GM21737 (cell line): ENCODE results near the gene RABEP2.
"Not testable (repeated sequence)": the region's sequence is repeated elsewhere in the genome, so short reads cannot be mapped to it uniquely, and the experiment has no call there.

Source experiments
- ATAC-seq: cut with Tn5 transposase; IDR thresholded peaks from one replicate; pipeline ENCODE4 v1.9.1; 2021; ENCODE audit warnings: mild to moderate bottlenecking, moderate library complexity; ENCODE audit not compliant: unreplicated experiment

Gene RABEP2, protein sequence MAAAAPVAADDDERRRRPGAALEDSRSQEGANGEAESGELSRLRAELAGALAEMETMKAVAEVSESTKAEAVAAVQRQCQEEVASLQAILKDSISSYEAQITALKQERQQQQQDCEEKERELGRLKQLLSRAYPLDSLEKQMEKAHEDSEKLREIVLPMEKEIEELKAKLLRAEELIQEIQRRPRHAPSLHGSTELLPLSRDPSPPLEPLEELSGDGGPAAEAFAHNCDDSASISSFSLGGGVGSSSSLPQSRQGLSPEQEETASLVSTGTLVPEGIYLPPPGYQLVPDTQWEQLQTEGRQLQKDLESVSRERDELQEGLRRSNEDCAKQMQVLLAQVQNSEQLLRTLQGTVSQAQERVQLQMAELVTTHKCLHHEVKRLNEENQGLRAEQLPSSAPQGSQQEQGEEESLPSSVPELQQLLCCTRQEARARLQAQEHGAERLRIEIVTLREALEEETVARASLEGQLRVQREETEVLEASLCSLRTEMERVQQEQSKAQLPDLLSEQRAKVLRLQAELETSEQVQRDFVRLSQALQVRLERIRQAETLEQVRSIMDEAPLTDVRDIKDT

DNA sequence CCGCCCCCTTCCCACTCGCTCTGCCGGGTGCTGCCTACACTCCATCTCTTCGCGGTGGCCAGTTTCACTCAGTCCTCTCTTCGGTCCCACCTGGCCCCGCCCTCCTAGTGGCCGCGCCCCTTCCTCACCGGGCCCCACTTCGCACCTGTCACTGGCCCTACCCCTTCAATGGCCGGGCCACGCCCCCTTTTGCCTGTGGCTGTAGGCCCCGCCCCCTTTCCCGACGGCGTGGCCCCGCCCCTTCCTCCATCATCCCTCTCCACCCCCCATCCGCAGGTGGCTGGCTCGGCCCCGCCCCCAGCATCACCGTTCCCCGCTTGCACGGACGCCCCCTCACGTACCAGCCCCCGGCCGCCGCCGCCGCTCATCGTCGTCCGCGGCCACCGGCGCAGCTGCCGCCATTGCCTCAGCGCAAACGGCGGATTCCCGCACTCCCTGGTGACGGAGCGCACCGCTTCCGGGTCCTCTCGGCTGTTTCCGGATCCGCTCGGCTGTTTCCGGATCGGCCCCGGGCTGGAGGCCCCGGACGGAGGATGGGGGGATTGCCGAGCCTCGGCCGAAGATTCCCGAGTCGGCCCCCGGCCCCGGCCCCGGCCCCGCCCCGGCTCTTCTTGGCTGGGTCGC lies at the start of gene RABEP2:
RABEP2 (minus strand) TSS at position 477 of the 624 bp plus-strand sequence; CDS start at position 402, 75 bp downstream.
- peak; percentile 58 for ATAC-seq

DNA sequence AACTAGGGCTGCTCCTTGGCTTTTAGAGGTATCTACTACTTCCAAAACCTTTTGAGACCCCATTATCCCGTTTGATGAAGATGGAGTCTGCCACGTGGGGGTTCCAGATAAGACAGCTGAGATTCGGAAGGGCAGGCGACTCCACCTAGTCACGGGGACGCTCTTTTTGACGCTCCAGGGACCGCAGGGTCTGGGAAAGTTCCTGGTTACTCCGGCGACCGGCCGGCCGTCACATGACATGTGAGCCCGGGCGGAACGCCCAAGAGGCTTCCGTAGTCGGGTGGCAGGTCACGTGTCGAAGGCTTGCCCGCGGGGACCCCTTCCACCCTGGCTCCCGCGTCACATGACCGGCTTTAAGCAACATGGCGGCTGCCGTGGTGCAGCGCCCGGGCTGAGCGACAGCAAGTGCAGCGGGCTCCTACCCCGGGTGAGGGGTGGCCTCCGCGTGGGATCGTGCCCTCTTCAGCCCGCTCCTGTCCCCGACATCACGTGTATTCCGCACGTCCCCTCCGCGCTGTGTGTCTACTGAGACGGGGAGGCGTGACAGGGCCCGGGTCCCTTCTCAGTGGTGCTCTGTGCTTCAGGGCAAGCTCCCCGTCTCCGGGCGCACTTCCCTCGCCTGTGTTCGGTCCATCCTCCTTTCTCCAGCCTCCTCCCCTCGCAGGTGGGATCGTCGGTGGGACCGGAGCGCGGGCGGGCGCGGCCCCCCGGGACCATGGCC lies 49.6 kb upstream of the RABEP2 start, which contains the start of gene SPNS1:
SPNS1 (plus strand) TSS at position 342 of the 721 bp plus-strand sequence; CDS start at position 716, 374 bp downstream.
- peak; percentile 77 for ATAC-seq

DNA sequence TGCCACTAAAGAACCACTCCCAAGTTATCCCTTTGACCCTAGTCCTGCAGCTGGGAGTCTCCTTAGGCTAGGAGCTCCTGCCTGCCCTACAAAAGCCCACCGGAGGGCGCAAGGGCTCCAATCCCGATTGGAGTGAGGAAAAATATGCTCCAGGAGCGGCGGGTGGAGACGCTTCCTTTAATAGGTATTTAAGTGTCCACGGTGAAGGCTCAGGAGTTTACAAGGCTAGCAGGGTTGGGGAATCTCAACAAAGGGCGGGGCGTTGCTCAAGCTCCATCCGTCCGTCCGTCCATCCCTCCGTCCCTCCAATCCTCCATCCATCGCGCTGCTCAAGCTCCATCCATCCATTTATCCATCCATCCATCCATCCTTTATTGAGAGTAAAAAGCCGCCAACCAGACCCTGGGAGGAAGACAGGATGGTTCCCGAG lies 49.0 kb upstream of the RABEP2 start:
- peak; percentile 6 for ATAC-seq

DNA sequence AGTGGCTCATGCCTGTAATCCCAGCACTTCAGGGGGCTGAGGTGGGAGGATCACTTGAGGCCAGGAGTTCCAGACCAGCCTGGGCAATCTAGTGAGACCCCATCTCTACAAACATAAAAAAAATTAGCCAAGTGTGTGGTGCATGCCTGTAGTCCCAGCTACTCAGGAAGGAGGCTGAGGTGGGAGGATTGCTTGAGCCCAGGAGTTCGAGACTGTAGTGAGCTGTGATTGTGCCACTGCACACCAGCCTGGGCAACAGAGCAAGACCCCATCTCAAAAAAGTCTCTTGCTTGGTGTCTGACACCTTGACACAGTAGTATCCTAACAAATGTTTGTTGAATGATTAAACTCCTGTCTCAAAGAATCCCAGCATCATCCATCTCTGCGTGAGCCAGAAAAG lies 44.7 kb upstream of the RABEP2 start:
- ATAC-seq = not testable (repeated sequence)

DNA sequence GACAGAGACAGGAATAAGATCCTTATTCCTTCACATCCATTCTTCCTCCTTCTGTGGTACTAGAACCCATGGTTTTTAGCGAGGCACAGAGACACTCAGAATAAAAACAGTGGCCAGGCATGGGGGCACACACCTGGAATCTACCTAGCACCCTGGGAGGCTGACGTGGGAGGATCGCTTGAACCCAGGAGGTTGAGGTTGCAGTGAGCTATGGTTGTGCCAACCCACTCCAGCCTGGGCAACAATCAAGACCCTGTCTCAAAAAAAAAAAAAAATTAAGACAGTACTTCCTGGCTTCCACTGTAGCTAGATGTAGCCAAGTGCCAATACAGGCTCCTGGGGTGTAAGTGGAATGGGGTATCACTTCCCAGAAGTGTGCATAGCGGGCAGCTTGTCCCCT lies 42.1 kb upstream of the RABEP2 start:
- ATAC-seq = no peak

DNA sequence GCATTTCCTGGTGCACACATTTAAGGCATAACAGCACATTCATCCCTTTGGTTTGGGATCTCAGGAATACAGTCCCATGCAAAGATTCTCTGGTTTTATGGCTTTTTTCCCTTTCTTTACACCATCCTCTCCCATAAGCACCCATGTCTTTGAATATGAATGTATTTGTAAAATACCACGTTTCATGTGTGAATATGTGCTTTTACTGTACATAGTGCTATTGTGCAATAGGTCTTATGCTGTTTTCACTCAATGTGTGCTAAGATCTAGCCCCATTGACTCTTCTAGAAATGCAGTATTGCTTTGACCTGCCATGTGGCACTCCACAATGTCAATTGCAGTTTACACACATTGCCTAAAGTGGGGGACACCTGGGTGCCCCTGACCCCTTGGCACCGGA lies 39.5 kb upstream of the RABEP2 start:
- no peak for ATAC-seq

DNA sequence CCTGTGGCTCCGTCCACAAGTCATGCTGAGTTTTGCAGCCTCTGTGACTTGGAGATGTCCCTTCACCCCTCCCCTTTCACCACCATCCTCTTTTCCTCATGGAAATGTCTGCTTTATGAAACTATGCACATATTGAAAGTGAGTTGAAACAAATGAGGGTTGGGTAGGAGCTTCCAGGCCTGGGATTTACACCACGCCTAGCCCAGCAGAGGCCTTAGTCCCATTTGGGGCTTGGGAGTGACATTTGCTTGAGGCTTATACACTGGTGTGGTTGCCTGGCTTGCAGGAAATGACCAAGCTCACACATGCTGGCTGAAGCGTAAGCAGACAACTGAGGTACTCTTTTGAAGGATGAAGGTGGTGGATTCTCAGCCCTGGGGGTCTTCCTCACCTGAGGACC lies 39.0 kb upstream of the RABEP2 start:
- no peak for ATAC-seq

DNA sequence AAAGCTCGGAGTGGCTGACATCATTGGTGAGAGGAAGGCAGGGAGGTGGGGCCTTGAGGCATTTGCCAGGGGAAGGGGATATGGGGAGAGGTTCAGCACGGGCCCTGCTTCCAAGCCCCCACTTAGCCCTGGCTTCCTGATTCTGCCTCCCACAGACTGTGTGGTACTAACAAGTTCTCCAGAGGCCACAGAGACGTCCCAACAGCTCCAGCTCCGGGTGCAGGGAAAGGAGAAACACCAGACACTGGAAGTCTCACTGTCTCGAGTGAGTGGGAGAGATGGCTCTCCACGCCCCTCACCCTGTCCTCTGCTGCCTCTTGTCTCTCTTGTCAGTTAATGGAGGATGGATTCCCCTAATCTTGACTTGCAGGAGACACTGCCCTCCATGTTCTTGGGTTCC lies 33.8 kb upstream of the RABEP2 start:
- ATAC-seq = no peak

DNA sequence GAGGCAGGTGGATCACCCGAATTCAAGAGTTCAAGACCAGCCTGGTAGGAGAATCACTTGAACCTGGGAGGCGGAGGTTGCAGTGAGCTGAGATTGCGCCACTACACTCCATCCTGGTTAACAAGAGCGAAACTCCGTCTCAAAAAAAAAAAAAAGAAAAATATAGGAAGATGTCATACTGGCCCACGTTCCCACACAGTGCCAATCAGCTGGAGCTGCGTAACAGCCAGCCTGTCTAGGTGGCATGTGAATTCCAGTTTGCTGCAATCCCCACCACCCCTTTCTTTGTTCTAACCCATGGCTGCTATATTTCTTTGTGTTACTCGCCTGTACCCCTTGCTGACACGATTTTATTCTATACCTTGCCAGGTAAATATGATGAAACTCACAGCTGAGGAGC lies 33.2 kb upstream of the RABEP2 start:
- no peak for ATAC-seq

DNA sequence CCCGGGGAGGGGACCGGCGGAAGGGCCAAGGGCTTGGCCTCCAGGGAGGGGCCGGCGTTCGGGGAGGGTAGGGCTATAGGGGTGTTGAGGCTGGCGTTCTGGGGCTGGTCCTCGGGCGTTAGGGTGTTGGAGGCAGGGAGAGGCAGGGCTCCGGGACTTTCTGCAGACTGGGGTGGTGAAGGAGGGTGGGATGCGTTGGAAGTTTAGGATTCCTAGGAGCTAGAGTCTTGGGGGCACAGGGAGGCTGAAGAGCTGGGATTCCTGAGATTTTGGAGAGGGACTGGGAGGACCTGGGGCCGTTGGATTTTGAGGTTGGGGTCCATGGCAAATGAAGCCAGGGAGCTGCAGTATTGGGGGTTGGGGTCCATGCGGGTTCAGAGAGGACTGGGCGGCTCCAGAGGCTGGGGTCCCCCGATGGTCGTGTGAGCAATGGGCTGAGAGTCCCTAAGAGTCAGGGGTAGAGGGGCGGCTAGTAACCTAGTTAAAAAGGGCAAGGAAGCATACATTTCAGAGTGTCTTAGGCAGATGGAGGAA lies 26.4 kb upstream of the RABEP2 start:
- no peak for ATAC-seq

DNA sequence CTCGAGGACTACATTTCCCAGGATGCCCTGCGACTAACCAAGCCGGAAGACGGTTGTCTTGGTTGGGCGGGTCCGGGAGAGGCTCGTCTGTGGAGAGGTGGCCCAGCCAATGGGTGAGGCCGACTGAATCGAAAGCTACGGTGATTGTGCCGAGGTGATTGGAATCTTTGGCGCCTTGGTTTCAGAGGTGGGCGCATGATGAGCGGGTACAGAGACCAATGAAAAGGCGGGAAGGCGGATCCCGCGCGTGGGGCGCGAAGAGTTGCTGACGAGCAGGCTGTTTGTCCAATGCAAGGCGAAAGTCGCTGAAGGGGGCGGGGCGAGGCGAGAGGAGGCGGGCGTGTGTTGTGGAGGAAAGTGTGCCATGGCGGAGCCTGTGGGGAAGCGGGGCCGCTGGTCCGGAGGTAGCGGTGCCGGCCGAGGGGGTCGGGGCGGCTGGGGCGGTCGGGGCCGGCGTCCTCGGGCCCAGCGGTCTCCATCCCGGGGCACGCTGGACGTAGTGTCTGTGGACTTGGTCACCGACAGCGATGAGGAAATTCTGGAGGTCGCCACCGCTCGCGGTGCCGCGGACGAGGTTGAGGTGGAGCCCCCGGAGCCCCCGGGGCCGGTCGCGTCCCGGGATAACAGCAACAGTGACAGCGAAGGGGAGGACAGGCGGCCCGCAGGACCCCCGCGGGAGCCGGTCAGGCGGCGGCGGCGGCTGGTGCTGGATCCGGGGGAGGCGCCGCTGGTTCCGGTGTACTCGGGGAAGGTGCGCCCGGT lies 25.8 kb upstream of the RABEP2 start, which contains the start of gene NFATC2IP:
NFATC2IP (plus strand) TSS at position 290 of the 762 bp plus-strand sequence; CDS start at position 365, 75 bp downstream.
- peak; percentile 89 for ATAC-seq

DNA sequence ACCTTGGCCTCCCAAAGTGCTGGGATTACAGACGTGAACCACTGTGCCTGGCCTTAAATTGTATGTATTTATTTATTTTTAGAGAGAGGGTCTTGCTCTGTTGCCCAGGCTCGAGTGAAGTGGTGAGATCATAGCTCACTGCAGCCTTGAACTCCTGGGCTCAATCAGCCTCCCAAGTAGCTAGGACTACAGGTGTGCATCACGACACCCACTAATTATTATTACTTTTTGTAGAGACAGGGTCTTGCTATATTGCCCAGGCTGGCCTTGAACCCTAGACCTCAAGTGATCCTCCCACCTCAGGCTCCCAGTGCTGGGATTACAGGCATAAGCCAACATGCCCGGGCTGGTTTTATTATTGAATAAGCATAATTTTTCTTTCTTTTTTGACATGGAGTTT lies 21.6 kb upstream of the RABEP2 start:
- ATAC-seq = no peak

DNA sequence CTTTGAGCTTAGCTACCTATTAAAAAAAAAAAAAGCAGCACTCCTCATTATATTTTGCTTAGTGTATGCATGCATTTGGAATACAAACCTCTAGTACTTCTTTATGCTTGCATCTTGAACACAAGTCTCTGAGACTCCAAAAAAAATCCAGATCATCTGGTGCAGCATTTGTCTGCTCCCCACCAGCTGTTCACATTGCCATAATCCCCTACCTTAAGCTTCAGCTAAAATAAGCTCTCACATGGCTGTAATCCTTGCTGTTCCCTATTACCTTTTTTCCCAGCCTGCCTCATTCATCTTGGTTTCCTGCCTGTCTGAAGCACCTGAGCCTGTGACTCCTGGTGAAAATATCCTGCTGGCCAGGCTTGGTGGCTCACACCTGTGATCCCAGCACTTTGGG lies 18.2 kb upstream of the RABEP2 start:
- ATAC-seq = no peak

DNA sequence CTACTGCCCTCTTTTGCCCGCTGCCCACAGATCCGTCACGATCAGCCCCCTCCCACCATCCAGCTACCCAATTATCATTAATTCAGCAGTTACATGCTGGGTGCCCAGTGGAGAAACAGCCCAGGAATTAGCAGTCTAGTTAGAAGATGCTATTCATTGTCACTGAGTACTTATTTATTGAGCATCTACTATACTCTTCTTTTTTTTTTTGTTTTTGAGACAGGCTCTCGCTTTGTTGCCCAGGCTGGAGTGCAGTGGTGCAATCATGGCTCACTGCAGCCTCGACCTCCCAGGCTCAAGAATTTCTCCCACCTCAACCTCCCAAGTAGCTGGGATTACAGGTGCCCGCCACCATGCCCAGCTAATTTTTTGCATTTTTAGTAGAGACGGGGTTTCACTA lies 14.8 kb upstream of the RABEP2 start:
- not testable (repeated sequence) for ATAC-seq

DNA sequence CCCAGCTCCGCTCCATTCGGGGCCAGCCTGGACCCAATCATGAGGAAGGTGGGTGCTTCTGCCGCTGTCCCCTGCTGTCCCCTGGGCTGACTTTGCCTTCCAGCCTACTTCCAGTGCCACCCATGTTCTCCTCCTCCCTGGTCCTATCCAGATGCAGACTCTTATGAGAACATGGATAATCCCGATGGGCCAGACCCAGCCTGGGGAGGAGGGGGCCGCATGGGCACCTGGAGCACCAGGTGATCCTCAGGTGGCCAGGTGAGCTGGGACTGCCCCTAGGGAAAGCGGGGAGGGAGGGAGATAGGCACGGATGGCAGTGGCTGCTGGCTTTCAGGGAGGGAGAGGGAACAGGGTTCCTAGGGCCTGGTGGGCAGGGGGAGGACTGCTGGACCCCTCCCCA lies 13.7 kb upstream of the RABEP2 start:
- no peak for ATAC-seq

DNA sequence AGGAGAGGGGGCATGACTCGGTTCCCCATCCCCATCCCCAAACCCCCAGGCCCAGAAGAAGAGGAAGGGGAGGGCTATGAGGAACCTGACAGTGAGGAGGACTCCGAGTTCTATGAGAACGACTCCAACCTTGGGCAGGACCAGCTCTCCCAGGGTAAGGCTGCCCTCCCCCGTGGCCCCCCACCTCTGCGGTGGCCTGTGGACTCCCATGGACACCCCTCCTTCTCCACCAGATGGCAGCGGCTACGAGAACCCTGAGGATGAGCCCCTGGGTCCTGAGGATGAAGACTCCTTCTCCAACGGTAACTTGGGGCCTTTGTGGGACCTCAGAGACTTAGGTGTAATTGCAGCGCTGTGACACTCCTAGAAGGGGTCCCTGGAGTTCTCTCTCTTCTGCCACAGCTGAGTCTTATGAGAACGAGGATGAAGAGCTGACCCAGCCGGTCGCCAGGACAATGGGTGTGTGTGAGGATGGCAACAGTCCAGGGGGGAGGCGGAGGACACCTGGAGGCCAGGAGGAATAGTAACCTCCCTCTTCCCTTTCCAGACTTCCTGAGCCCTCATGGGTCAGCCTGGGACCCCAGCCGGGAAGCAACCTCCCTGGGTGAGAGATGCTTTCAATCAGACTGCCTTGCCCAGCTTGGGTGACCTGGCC lies 12.3 kb upstream of the RABEP2 start:
- no peak for ATAC-seq

DNA sequence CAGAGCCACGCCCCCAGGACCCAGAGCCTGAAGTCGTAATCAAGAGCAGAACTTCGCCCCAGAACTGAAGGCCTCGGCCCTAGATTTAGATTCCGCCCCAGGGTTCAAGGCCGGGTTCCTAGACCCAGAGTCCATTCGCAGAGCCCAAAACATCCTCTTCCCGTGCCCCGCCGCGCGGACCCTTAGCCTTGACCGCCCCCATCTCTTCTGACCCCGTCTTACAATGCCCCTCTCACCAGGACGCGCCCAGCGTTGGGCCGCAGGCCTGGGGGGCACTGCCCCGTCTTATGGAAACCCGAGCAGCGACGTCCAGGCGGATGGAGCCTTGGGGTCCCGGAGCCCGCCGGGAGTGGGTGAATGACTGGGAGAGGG lies 11.7 kb upstream of the RABEP2 start:
- no peak for ATAC-seq

DNA sequence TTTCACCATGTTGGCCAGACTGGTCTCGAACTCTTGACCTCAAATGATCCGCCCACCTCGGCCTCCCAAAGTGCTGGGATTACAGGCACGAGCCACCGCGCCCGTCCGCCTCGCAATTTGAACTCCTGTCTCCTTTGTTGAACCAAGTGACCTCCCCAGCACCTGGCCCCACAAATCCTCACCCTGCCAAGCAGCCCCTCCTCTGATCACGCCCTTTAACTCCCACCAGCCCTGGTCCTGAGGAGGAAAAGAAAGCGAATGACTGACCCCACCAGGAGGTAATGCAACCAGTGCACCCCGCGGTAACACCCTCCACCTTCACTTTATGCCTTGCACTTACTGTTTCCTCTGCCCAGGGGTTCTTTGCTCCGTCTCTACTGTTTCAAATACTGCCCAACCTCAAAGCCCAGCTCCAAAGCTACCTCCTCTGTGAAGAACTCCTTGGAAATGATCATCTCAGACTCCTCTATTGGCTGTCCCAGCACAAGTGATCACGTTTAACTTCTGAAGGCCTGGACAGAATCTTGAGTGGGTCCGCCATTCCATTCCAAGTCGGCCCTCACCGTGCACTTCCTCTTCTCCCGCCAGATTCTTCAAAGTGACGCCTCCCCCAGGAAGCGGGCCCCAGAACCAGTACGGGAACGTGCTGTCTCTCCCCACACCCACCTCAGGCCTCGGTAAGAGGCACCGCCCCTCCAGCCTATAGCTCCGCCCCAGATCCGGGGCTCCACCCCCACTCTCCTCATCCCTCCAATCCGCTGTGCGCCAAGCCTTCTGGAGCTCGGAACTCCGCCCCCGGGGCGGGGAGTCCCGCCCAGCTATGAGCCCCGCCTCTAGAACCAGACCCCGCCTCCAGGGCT lies 11.1 kb upstream of the RABEP2 start:
- peak; percentile 70 for ATAC-seq

DNA sequence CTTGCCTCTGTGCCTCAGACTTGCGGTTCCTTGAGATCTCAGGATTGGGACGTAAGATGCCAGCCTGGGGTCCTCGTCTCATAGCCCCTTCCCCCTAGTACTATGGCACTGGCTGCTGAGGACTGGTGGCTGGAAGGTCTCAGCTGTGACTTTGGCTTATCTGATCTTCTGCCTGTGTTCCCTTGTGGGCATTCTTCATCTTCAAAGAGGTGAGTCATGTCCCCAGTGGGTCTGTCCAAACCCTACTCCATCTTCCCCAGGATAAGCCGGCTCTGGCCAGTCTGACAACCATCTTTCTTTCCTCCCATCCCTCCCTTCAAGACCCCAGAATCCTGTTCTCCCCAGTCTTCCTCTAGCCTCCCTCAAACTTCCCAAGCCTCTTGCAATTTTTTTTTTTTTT lies 10.3 kb upstream of the RABEP2 start:
- ATAC-seq = no peak
